HFF-Myc (cell line): ENCODE results near the gene ABCA2.

Experiments
- DNase-seq: peaks from one replicate; pipeline ENCODE4 v3.0.0-alpha.2; 2011; ENCODE audit warnings: low read depth; ENCODE audit errors: extremely low read depth
- H3K4me3 ChIP-seq: replicated peaks from 2 replicates; pipeline ENCODE4 v1.5.1; 2011; ENCODE audit warnings: low read depth, mild to moderate bottlenecking, control low read depth, low read length
- TF ChIP-seq, protein P1 (sequence below): IDR thresholded peaks from 2 replicates; pipeline ENCODE4 v1.5.1; 2012; ENCODE audit warnings: mild to moderate bottlenecking, low read depth, low read length, control low read depth; ENCODE audit errors: missing control alignments

Gene ABCA2

DNA sequence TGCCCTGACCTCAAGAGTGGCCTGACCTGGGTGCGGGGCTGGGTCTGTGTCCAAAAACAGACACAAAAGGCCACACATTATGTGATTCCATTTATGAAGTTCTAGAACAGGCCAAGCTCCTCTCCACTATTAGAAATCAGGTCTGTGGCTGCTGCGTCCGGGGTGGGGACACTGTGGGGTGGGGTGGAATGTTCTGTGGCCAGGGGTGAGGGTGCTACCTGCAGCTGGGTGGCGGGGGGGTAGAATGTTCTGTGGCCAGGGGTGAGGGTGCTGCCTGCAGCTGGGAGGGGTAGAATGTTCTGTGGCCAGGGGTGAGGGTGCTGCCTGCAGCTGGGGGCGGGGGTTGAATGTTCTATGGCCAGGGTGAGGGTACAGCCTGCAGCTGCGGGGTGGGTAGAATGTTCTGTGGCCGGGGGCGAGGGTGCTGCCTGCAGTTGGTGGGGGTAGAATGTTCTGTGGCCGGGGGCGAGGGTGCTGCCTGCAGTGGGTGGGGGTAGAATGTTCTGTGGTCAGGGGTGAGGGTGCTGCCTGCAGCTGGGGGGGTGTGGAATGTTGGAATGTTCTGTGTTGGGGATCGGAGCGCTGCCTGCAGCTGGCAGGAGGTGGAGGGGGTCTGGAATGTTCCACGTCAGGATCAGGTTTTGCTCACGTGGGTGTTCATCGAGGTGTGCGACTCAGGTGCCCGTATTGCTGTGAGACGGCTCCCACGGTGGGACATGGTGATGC is 67.7 kb downstream of the ABCA2 start:
- TF ChIP-seq, protein P1, sequence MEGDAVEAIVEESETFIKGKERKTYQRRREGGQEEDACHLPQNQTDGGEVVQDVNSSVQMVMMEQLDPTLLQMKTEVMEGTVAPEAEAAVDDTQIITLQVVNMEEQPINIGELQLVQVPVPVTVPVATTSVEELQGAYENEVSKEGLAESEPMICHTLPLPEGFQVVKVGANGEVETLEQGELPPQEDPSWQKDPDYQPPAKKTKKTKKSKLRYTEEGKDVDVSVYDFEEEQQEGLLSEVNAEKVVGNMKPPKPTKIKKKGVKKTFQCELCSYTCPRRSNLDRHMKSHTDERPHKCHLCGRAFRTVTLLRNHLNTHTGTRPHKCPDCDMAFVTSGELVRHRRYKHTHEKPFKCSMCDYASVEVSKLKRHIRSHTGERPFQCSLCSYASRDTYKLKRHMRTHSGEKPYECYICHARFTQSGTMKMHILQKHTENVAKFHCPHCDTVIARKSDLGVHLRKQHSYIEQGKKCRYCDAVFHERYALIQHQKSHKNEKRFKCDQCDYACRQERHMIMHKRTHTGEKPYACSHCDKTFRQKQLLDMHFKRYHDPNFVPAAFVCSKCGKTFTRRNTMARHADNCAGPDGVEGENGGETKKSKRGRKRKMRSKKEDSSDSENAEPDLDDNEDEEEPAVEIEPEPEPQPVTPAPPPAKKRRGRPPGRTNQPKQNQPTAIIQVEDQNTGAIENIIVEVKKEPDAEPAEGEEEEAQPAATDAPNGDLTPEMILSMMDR = no peak
- DNase-seq = no peak

DNA sequence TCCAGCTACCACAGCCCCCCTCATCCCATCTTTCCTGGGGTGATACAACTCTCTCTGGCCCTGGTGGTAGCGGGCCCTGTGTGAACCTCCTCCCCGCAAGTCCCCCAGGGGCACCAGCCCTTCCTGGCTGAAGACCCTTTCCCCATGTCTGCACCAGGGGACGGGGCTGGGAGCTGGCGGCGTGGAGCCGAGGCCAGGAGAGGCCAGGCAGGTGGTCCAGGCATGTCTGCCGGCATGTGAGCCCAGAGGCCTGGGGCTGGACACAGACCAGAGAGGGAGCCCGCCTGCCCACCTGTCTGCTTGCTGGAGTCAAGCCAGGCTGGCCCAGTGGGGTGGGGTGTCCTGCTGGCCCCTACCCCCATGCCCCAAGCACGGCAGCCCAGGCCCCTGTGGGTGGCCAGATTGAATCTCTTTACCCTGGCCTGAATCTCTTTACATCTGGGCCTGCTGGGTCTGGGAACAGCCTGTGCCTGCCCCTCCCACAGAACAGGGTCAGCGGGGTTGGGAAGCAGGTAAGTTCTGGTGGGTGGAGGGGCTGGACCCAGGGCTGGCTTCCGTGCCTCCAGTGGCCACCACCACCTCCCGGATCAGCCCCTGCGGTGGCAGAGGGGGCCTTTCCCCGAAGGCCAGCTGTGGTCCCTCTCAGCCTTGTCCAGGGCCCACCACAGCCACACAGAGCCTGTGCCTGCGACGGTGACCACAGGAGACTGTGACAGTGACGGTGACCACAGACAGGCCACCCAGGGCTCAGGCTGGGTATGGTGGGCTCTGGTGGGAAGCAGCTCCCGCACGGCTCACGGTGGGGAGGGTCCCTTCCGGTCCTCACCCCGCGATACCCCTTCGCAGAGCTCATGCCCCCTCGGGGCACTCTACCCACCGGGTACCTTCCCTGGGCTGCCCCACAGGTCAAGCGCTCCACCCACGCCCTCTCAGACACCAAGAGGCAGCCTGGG is 68.9 kb downstream of the ABCA2 start:
- no peak overlapping the region for H3K4me3 ChIP-seq
- no peak for DNase-seq
- TF ChIP-seq, protein P1 = no peak

More for the DNA sequence above, 67.7 kb downstream of the ABCA2 start:
- no peak overlapping the region for H3K4me3 ChIP-seq

DNA sequence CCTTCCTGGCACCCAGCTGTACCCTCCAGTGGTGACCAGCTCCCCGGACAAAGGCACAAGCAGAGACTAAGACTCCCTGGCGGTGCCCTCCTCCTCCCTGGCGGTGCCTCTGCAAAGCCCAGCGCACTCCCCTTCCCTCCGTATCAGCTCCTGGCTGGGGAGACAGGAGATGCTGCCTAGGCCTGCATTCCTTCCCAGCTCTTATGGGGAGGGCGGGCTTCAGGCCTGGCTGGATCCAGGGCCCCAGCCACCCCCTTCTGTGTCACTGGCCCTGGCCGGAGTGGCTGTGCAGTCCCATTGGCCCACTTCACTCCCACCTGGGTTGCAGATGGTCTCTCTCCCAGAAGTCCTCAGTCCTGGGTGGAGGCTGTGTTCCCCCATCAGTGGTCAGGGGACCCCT is 69.6 kb downstream of the ABCA2 start:
- H3K4me3 ChIP-seq = no peak overlapping the region
- TF ChIP-seq, protein P1 = no peak
- no peak for DNase-seq

DNA sequence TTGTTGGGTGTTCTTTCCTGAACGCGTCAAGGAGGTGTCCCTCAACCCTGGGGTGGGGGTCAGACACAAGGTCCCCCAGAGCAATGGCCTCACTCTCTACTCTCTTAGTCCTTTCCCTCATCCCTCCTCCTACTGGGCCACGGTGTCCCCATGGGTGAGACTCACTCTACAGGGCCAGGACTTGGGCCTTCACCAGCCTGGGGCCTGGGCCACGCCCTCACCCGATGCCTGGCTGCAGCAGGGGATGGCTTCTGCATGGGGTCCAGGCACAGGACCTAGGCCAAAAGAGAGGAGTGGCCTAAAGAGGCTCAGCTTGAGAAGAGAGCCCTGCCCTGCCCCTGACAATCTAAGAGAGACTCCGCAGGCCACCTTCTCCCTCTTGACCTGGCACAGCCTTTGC is 70.1 kb downstream of the ABCA2 start:
- DNase-seq = no peak
- TF ChIP-seq, protein P1 = no peak
- no peak overlapping the region for H3K4me3 ChIP-seq

DNA sequence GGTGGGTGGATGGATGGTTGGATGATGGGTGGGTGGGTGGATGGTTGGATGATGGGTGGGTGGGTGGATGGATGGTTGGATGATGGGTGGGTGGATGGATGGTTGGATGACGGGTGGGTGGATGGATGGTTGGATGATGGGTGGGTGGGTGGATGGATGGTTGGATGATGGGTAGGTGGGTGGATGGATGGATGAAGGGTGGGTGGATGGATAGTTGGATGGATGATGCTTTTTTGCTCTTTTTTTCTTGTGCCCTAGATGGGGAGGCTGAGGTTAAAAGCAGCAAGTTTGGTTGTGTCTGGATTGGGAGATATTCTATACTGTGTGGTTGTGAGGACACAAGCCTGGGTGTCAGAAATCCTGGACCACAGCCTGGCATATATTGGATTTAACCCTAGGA is 70.6 kb downstream of the ABCA2 start:
- H3K4me3 ChIP-seq = no peak overlapping the region
- TF ChIP-seq, protein P1 = no peak
- DNase-seq = no peak
